ENCODE data around the gene VMAC. TPM values are rescaled to one million over a fixed set of nuclear protein-coding genes. Genes with fewer than 3 reads are reported as not detected.
"Not testable (repeated sequence)": the region's sequence is repeated elsewhere in the genome, so short reads cannot be mapped to it uniquely, and the experiment has no call there.

The VMAC gene
- total and polyA plus RNA-seq, 2 donors (not counting 3 experiments of a cell fraction or from before 2014, with no cell fraction given) = 4.7 to 6.9 TPM

- POLR2A ChIA-PET = not testable (repeated sequence)
- CTCF ChIA-PET = interaction anchor here (3.2 kb wide), 1 partner anchor 79 kb away, joined by 19 read pairs; the partner anchor contains the start of gene NRTN
Measured at GRCh38 chr19:5883157-5883873, 21.4 kb upstream of the VMAC start.

GRCh38 chr19:5884065-5884811, 20.4 kb upstream of the VMAC start:
- H3K4me3 ChIP-seq (replicated peaks in 1 of 3; ENCODE audit: insufficient read depth in 1 of 3, low read depth in 1 of 3, low read length in 3 of 3); H3K36me3 ChIP-seq (ENCODE audit: control insufficient read depth in 2 of 2, extremely low read depth in 1 of 2, insufficient read depth in 2 of 2, low read length in 2 of 2); H3K9ac ChIP-seq (replicated peaks; ENCODE audit: extremely low read depth, insufficient read depth, low read length); H4K20me1 ChIP-seq (replicated peaks; ENCODE audit: control insufficient read depth, extremely low read depth, insufficient read depth, low read length); H3K9me3 ChIP-seq (replicated peaks; ENCODE audit: control insufficient read depth, insufficient read depth, low read length); FAIRE-seq; intact Hi-C loops (cut with micrococcal nuclease); H3K4me2 ChIP-seq (ENCODE audit: insufficient read depth, low read length); POLR2A ChIA-PET; H2AFZ ChIP-seq (ENCODE audit: low read depth, low read length); DNase-seq (ENCODE audit: low read depth, low spot score); BruUV-seq (replicated peaks); H3K79me2 ChIP-seq (ENCODE audit: control insufficient read depth, insufficient read depth, low read length); H3K27ac ChIP-seq (ENCODE audit: insufficient read depth, low read depth, low read length); H3K4me1 ChIP-seq (ENCODE audit: control insufficient read depth, extremely low read depth, insufficient read depth, low read length); H3K9me1 ChIP-seq (replicated peaks; ENCODE audit: control insufficient read depth, extremely low read depth, insufficient read depth, low read length); H3K27me3 ChIP-seq (ENCODE audit: control insufficient read depth in 2 of 2, insufficient read depth in 2 of 2, low read length in 2 of 2); dilution Hi-C loops (cut with MboI; ENCODE audit: extremely low pct_ligation_motif_present, low sequenced_read_pairs): not testable (repeated sequence)
- CTCF ChIA-PET = interaction anchor here (3.2 kb wide), 1 partner anchor 80 kb away, joined by 19 read pairs; the partner anchor contains the start of gene NRTN

More at GRCh38 chr19:5883157-5883873, 21.4 kb upstream of the VMAC start:
- H3K4me3 ChIP-seq (replicated peaks in 1 of 3; ENCODE audit: insufficient read depth in 1 of 3, low read depth in 1 of 3, low read length in 3 of 3); FAIRE-seq; H3K9ac ChIP-seq (replicated peaks; ENCODE audit: extremely low read depth, insufficient read depth, low read length); H3K27me3 ChIP-seq (ENCODE audit: control insufficient read depth in 2 of 2, insufficient read depth in 2 of 2, low read length in 2 of 2); H4K20me1 ChIP-seq (replicated peaks; ENCODE audit: control insufficient read depth, extremely low read depth, insufficient read depth, low read length); H3K79me2 ChIP-seq (ENCODE audit: control insufficient read depth, insufficient read depth, low read length); H3K36me3 ChIP-seq (ENCODE audit: control insufficient read depth in 2 of 2, extremely low read depth in 1 of 2, insufficient read depth in 2 of 2, low read length in 2 of 2); DNase-seq (ENCODE audit: low read depth, low spot score); H2AFZ ChIP-seq (ENCODE audit: low read depth, low read length); intact Hi-C loops (cut with micrococcal nuclease); H3K27ac ChIP-seq (ENCODE audit: insufficient read depth, low read depth, low read length); H3K9me1 ChIP-seq (replicated peaks; ENCODE audit: control insufficient read depth, extremely low read depth, insufficient read depth, low read length); H3K9me3 ChIP-seq (replicated peaks; ENCODE audit: control insufficient read depth, insufficient read depth, low read length); BruUV-seq (replicated peaks); H3K4me2 ChIP-seq (ENCODE audit: insufficient read depth, low read length); dilution Hi-C loops (cut with MboI; ENCODE audit: extremely low pct_ligation_motif_present, low sequenced_read_pairs); H3K4me1 ChIP-seq (ENCODE audit: control insufficient read depth, extremely low read depth, insufficient read depth, low read length): not testable (repeated sequence)
